Heart left ventricle (tissue), 16 donors: Measurements from ENCODE around the gene ELOF1. TPM values are rescaled to one million over a fixed set of nuclear protein-coding genes. Genes with fewer than 3 reads are reported as not detected.

Experiments used
- ATAC-seq, 4 donors: fragments of 200-7000 bp; cut with Tn5 transposase; one replicate each; pipeline ENCODE4 v1.9.1; 2020 to 2022; ENCODE audit warnings: moderate library complexity in 4 of 4, mild to moderate bottlenecking in 3 of 4, moderate number of reproducible peaks in 1 of 4
- DNase-seq, 5 donors: peaks; one replicate each; pipeline ENCODE4 v3.0.0-alpha.2; 2020
- H3K27ac ChIP-seq, 12 donors: fragments of 200-600 bp; sonication (generic) in 4 of 12; one replicate each; pipeline versions ENCODE4 v1.5.0 to v1.8.0; 2016 to 2022; ENCODE audit warnings: mild to moderate bottlenecking in 2 of 12
- H3K27me3 ChIP-seq, 9 donors: fragments of 200-600 bp; sonication (generic) in 2 of 9; one replicate each; pipeline versions ENCODE4 v1.5.1 to v1.8.0; 2016 to 2022; ENCODE audit warnings: mild to moderate bottlenecking in 3 of 9
- H3K36me3 ChIP-seq, 9 donors: fragments of 200-600 bp; sonication (generic) in 2 of 9; one replicate each; pipeline versions ENCODE4 v1.5.0 to v1.8.0; 2018 to 2022; ENCODE audit warnings: mild to moderate bottlenecking in 2 of 9
- H3K4me1 ChIP-seq, 12 donors: fragments of 200-600 bp; sonication (generic) in 4 of 12; one replicate each; pipeline versions ENCODE4 v1.5.0 to v1.8.0; 2016 to 2022; ENCODE audit warnings: mild to moderate bottlenecking in 3 of 12
- H3K4me3 ChIP-seq, 12 donors: fragments of 200-600 bp; sonication (generic) in 4 of 12; one replicate each; pipeline versions ENCODE4 v1.5.0 to v1.8.0; 2017 to 2022; ENCODE audit warnings: mild to moderate bottlenecking in 9 of 12, moderate library complexity in 4 of 12
- H3K9me3 ChIP-seq, 12 donors: fragments of 200-600 bp; sonication (generic) in 4 of 12; one replicate each; pipeline versions ENCODE4 v1.5.0 to v1.8.0; 2016 to 2022; ENCODE audit warnings: mild to moderate bottlenecking in 1 of 12
- CTCF ChIP-seq, 12 donors: fragments of 200-600 bp; sonication (generic) in 4 of 12; IDR thresholded peaks; one replicate each; pipeline versions ENCODE4 v1.5.0 to v1.8.0; 2018 to 2022; ENCODE audit warnings: antibody characterized with exemption in 12 of 12, mild to moderate bottlenecking in 5 of 12
- POLR2A ChIP-seq, 2 donors: fragments of 450-650 bp; IDR thresholded peaks; one replicate each; pipeline ENCODE4 v1.6.1; 2017; ENCODE audit warnings: antibody characterized with exemption in 2 of 2, mild to moderate bottlenecking in 2 of 2, moderate library complexity in 2 of 2
- WGBS, 4 donors: extraction: QIAGEN DNeasy Blood & Tissue Kit in 2 of 4; methylation state at CpG; one replicate each; pipeline versions ENCODE4 v1.1.5 to v1.1.7; 2013 to 2018; 5-methylcytosine and 5-hydroxymethylcytosine counted together
- intact Hi-C, 10 donors: fragments of 100-400 bp; cut with DNase I; formaldehyde crosslinking; loops; one replicate each; pipeline versions ENCODE4 v1.11.1 to v1.14.2; 2022
- polyA plus RNA-seq, 2 donors: library from polyadenylated mRNA; stranded (reverse); fragments of 200-250 nt; gene quantifications; one replicate each; pipeline ENCODE4 v1.2.3, GENCODE V29; 2013
- total RNA-seq, 9 donors: library from RNA; depleted of rRNA in 2 of 9; stranded (reverse); fragments of >200 nt in 2 of 9; fragmentation: NEBNext Ultra II Directional in 3 of 9; extraction: Animal tissue kit (Norgen Biotek cat#: 25700) in 3 of 9; gene quantifications; one replicate each; pipeline versions ENCODE4 v1.1.0 to v1.2.4, GENCODE V29; 2016 to 2023
- donor health status: ischemic (EF 13 %, LVEDD 7.1; RV severe dilation, severe dysfunction).
- donor health status: healthy with polysubstance abuse.
- donor health status: DM: no; HTN: yes; CAD: no.
- donor health status: DM: no; HTN: no; CAD: no.
- donor health status: ischemic (EF 25% LVEDD 6.9; RV normal size, moderate dysfunction).
- donor health status: ischemic (EF 25% LVEDD 5.7; RV mildly dilated, moderate dysfunction).
- donor health status: healthy.
- donor health status: DM: yes; HTN: yes; CAD: no.
- donor health status: ischemic (EF 35%, LVEDD 5.7; RV mildly dilated, moderate dysfunction).
- donor health status: nonischemic (EF 11% LVEDD 7.7; RV severe dilation, severe dysfunction).
- donor health status: DM: yes; HTN: yes; CAD: no.
- donor health status: PGD.
- donor health status: ischemic (EF 29% LVEDD 5.4; RV normal size, mild dysfunction).
- donor health status: nonischemic (EF 23%, LVEDD 6.1; RV moderate dilation, normal function).

ELOF1 gene
- total and polyA plus RNA-seq, 11 donors = 25.0 to 70.3 (median 31.1) TPM

GRCh38 chr19:11551603-11552235, 7.3 kb downstream of the ELOF1 start:
- Histone ChIP-seq H3K27ac (peak overlapping the region in 1 of 12 donors; percentile 89), H3K4me1 (peaks cover 0 to 14% (median 0%) of the 10 kb centered on the region in 12 donors)

GRCh38 chr19:11550265-11550664, 8.8 kb downstream of the ELOF1 start:
- intact Hi-C loops = no loop called here
- WGBS, 4 donors = 87 to 98% (median 90%) methylated on average over 8 of the region's 8 CpGs
- H3K4me3 ChIP-seq = no peak overlapping the region
- H3K36me3 ChIP-seq = peaks cover 0 to 47% (median 27%) of the 10 kb centered on the region in 9 donors
- no peak for TF ChIP-seq POLR2A (IDR thresholded peaks at IDR 0.05)
- no peak for TF ChIP-seq CTCF (IDR thresholded peaks at IDR 0.05)
- H3K4me1 ChIP-seq = peaks cover 0 to 5% (median 0%) of the 10 kb centered on the region in 12 donors
- H3K27me3 ChIP-seq = no peaks in the 10 kb centered on the region
- H3K27ac ChIP-seq = peak overlapping the region in 1 of 12 donors; percentile 89
- no peak for ATAC-seq
- H3K9me3 ChIP-seq = no peaks in the 10 kb centered on the region
- DNase-seq = no peak

More at GRCh38 chr19:11551603-11552235, 7.3 kb downstream of the ELOF1 start:
- H3K4me3 ChIP-seq = no peak overlapping the region
- H3K27me3 ChIP-seq = no peaks in the 10 kb centered on the region
- peak in 7 of 12 donors; percentile 10 to 39 (median 29) for TF ChIP-seq CTCF (IDR thresholded peaks at IDR 0.05)
- TF ChIP-seq POLR2A (IDR thresholded peaks at IDR 0.05) = no peak
- peak in 1 of 5 donors; percentile 65 for DNase-seq
- H3K9me3 ChIP-seq = no peaks in the 10 kb centered on the region
- intact Hi-C loops = no loop called here
- peak in 3 of 4 donors; percentile 6 to 55 (median 18) for ATAC-seq
- WGBS, 4 donors = 77 to 88% (median 81%) methylated on average over 10 to 26 of the region's 26 CpGs
- H3K36me3 ChIP-seq = peaks cover 0 to 46% (median 30%) of the 10 kb centered on the region in 9 donors

- no peaks in the 10 kb centered on the region for H3K27me3 ChIP-seq
- H3K9me3 ChIP-seq = no peaks in the 10 kb centered on the region
- TF ChIP-seq POLR2A (IDR thresholded peaks at IDR 0.05) (no peak), CTCF (IDR thresholded peaks at IDR 0.05) (no peak)
- 89 to 93% (median 92%) methylated on average over 20 to 24 of the region's 24 CpGs for WGBS, 4 donors
- ATAC-seq = no peak
- no peaks in the 10 kb centered on the region for H3K4me1 ChIP-seq
- no peak overlapping the region for H3K4me3 ChIP-seq
- H3K36me3 ChIP-seq = peaks cover 0 to 41% (median 26%) of the 10 kb centered on the region in 9 donors
- H3K27ac ChIP-seq = peak overlapping the region in 1 of 12 donors; percentile 89
- DNase-seq = no peak
- intact Hi-C loops = no loop called here
Observed at GRCh38 chr19:11549386-11549953, 9.6 kb downstream of the ELOF1 start.

- intact Hi-C loops = no loop called here
- no peaks in the 10 kb centered on the region for H3K9me3 ChIP-seq
- no peaks in the 10 kb centered on the region for H3K27me3 ChIP-seq
- ATAC-seq = no peak
- peak overlapping the region in 1 of 12 donors; percentile 51 for H3K27ac ChIP-seq
- TF ChIP-seq POLR2A (IDR thresholded peaks at IDR 0.05) (no peak), CTCF (IDR thresholded peaks at IDR 0.05) (no peak)
- H3K4me1 ChIP-seq = no peaks in the 10 kb centered on the region
- DNase-seq = no peak
- WGBS, 4 donors = 91 to 92% (median 91%) methylated on average over 14 of the region's 14 CpGs
- H3K36me3 ChIP-seq = peaks cover 0 to 33% (median 14%) of the 10 kb centered on the region in 9 donors
- no peak overlapping the region for H3K4me3 ChIP-seq
Observed at GRCh38 chr19:11547929-11548700, 10.9 kb downstream of the ELOF1 start.
